H9 (cell line): ENCODE data around the gene SAMHD1. TPM values are rescaled to one million over a fixed set of nuclear protein-coding genes. Genes with fewer than 3 reads are reported as not detected.

ENCODE experiments used
- DNase-seq: peaks from one replicate; pipeline ENCODE4 v3.0.0-alpha.2; 2017
- H2AFZ ChIP-seq: one replicate; pipeline ENCODE4 v1.6.1; 2013; ENCODE audit warnings: mild to moderate bottlenecking, low read length, control low read depth, moderate library complexity
- H2AK5ac ChIP-seq: 2 replicates; pipeline ENCODE4 v1.6.1; 2013; ENCODE audit warnings: low read length, control low read depth, mixed read lengths; ENCODE audit not compliant: insufficient read length
- H2BK120ac ChIP-seq: one replicate; pipeline ENCODE4 v1.6.1; 2013; ENCODE audit warnings: low read depth, mild to moderate bottlenecking, low read length, control low read depth, inconsistent platforms; ENCODE audit not compliant: poor library complexity, severe bottlenecking
- H2BK12ac ChIP-seq: 2 replicates; pipeline ENCODE4 v1.6.1; 2013; ENCODE audit warnings: low read length, control low read depth, mixed read lengths, low read depth; ENCODE audit not compliant: insufficient read length
- H2BK15ac ChIP-seq: 2 replicates; pipeline ENCODE4 v1.6.1; 2013; ENCODE audit warnings: low read depth, low read length, control low read depth
- H2BK20ac ChIP-seq: one replicate; pipeline ENCODE4 v1.6.1; 2013; ENCODE audit warnings: low read depth, mild to moderate bottlenecking, low read length, control low read depth, inconsistent platforms; ENCODE audit not compliant: poor library complexity, severe bottlenecking
- H2BK5ac ChIP-seq: 2 replicates; pipeline ENCODE4 v1.6.1; 2013; ENCODE audit warnings: low read length, control low read depth, mixed read lengths; ENCODE audit not compliant: insufficient read length
- H3K14ac ChIP-seq: 2 replicates; pipeline ENCODE4 v1.6.1; 2013; ENCODE audit warnings: low read length, control low read depth; ENCODE audit not compliant: insufficient read depth
- H3K18ac ChIP-seq: 2 replicates; pipeline ENCODE4 v1.6.1; 2013; ENCODE audit warnings: low read depth, mild to moderate bottlenecking, mixed read lengths, low read length, control low read depth; ENCODE audit not compliant: insufficient read length
- H3K23ac ChIP-seq: 2 replicates; pipeline ENCODE4 v1.6.1; 2013; ENCODE audit warnings: low read length, control low read depth, mixed read lengths, low read depth; ENCODE audit not compliant: insufficient read length
- H3K23me2 ChIP-seq: 2 replicates; pipeline ENCODE4 v1.6.1; 2013; ENCODE audit warnings: low read depth, mild to moderate bottlenecking, mixed read lengths, low read length, control low read depth; ENCODE audit not compliant: insufficient read length, poor library complexity, severe bottlenecking
- H3K27ac ChIP-seq: 2 replicates; pipeline ENCODE4 v1.5.1; 2013; ENCODE audit warnings: low read length, control low read depth, mixed read lengths, low read depth; ENCODE audit not compliant: insufficient read length
- H3K27me3 ChIP-seq: 2 replicates; pipeline ENCODE4 v1.6.1; 2013; ENCODE audit warnings: low read length, control low read depth, inconsistent platforms; ENCODE audit not compliant: insufficient read depth
- H3K4ac ChIP-seq: 2 replicates; pipeline ENCODE4 v1.6.1; 2013; ENCODE audit warnings: low read depth, mild to moderate bottlenecking, control low read depth, inconsistent platforms, low read length, moderate library complexity
- H3K4me1 ChIP-seq: 2 replicates; pipeline ENCODE4 v1.6.1; 2013; ENCODE audit warnings: low read length, control low read depth, inconsistent platforms; ENCODE audit not compliant: insufficient read depth
- H3K4me2 ChIP-seq: 2 replicates; pipeline ENCODE4 v1.6.1; 2013; ENCODE audit warnings: low read length, control low read depth, mixed read lengths; ENCODE audit not compliant: insufficient read length, insufficient read depth
- H3K56ac ChIP-seq: 2 replicates; pipeline ENCODE4 v1.6.1; 2013; ENCODE audit warnings: low read depth, mild to moderate bottlenecking, mixed read lengths, low read length, control low read depth; ENCODE audit not compliant: insufficient read length
- H3K79me1 ChIP-seq: 2 replicates; pipeline ENCODE4 v1.6.1; 2013; ENCODE audit warnings: low read depth, mild to moderate bottlenecking, moderate library complexity, low read length, control low read depth, inconsistent platforms; ENCODE audit not compliant: insufficient read depth, poor library complexity, severe bottlenecking
- H3K79me2 ChIP-seq: 2 replicates; pipeline ENCODE4 v1.6.1; 2013; ENCODE audit warnings: low read length, control low read depth, inconsistent platforms; ENCODE audit not compliant: insufficient read depth
- H3K9ac ChIP-seq: 2 replicates; pipeline ENCODE4 v1.6.1; 2013; ENCODE audit warnings: low read length, control low read depth, mixed read lengths; ENCODE audit not compliant: insufficient read length; ENCODE audit errors: extremely low read depth
- H3K9me3 ChIP-seq: one replicate; pipeline ENCODE4 v1.6.1; 2013; ENCODE audit warnings: low read depth, low read length, inconsistent platforms; ENCODE audit not compliant: control insufficient read depth
- H3T11ph ChIP-seq: one replicate; pipeline ENCODE4 v1.6.1; 2013; ENCODE audit warnings: mild to moderate bottlenecking, low read length, control low read depth, inconsistent platforms
- H4K20me1 ChIP-seq: one replicate; pipeline ENCODE4 v1.6.1; 2013; ENCODE audit not compliant: control insufficient read depth, insufficient read length, insufficient read depth
- H4K5ac ChIP-seq: 2 replicates; pipeline ENCODE4 v1.6.1; 2013; ENCODE audit warnings: low read depth, mild to moderate bottlenecking, mixed read lengths, low read length, control low read depth; ENCODE audit not compliant: insufficient read length
- H4K8ac ChIP-seq: replicated peaks from 2 replicates; pipeline ENCODE4 v1.6.1; 2013; ENCODE audit warnings: low read length, control low read depth, mixed read lengths, low read depth; ENCODE audit not compliant: insufficient read length
- H4K91ac ChIP-seq: 2 replicates; pipeline ENCODE4 v1.6.1; 2013; ENCODE audit warnings: low read depth, mild to moderate bottlenecking, moderate library complexity, mixed read lengths, low read length, control low read depth; ENCODE audit not compliant: insufficient read length
- H3K27ac Mint-ChIP-seq, 3 experiments: 2 replicates in 2 of 3; 3 replicates in 1 of 3; pipeline ENCODE4 v1.8.0; 2020 to 2021; ENCODE audit warnings: mixed read lengths in 3 of 3, mild to moderate bottlenecking in 1 of 3, moderate library complexity in 1 of 3
- H3K27me3 Mint-ChIP-seq: 2 replicates; pipeline ENCODE4 v1.8.0; 2021; ENCODE audit warnings: low read depth, mild to moderate bottlenecking, moderate library complexity, mixed read lengths
- H3K36me3 Mint-ChIP-seq, 3 experiments: 2 replicates in 2 of 3; 3 replicates in 1 of 3; pipeline ENCODE4 v1.8.0; 2020 to 2021; ENCODE audit warnings: low read depth in 3 of 3, mixed read lengths in 3 of 3; ENCODE audit not compliant: insufficient read depth in 1 of 3
- H3K4me1 Mint-ChIP-seq, 2 experiments: 2 replicates each; pipeline ENCODE4 v1.8.0; 2020; ENCODE audit warnings: mixed read lengths in 2 of 2
- H3K4me3 Mint-ChIP-seq, 2 experiments: 2 replicates in 1 of 2; 3 replicates in 1 of 2; pipeline ENCODE4 v1.8.0; 2020 to 2021; ENCODE audit warnings: mild to moderate bottlenecking in 2 of 2, mixed read lengths in 2 of 2, moderate library complexity in 1 of 2
- H3K9me3 Mint-ChIP-seq, 2 experiments: 2 replicates in 1 of 2; 3 replicates in 1 of 2; pipeline ENCODE4 v1.8.0; 2020; ENCODE audit warnings: mild to moderate bottlenecking in 2 of 2, mixed read lengths in 2 of 2, moderate library complexity in 1 of 2
- CTCF ChIP-seq: fragments of 200-600 bp; sonication (generic); conservative IDR thresholded peaks from 3 replicates; pipeline ENCODE4 v1.8.0; 2021; ENCODE audit warnings: antibody characterized with exemption, mild to moderate bottlenecking
- WGBS: extraction: QIAGEN DNeasy Blood & Tissue Kit; methylation state at CpG from one replicate; pipeline ENCODE4 v1.1.7; 2013; ENCODE audit warnings: missing lambda C conversion rate, low lambda C conversion rate, mixed read lengths; ENCODE audit not compliant: insufficient read length; ENCODE audit errors: extremely low coverage; 5-methylcytosine and 5-hydroxymethylcytosine counted together
- total RNA-seq: library from RNA; stranded (reverse); gene quantifications from 2 replicates; pipeline ENCODE4 v1.2.1, GENCODE V29; 2021

The SAMHD1 gene
- total RNA-seq, 1 experiment from 2014 or later: 53.1 TPM

- Histone ChIP-seq H3K27ac (no peak overlapping the region), H3T11ph (no peak overlapping the region), H2BK5ac (no peak overlapping the region), H3K79me2 (no peaks in the 10 kb centered on the region), H4K5ac (no peak overlapping the region), H3K4ac (no peak overlapping the region), H2AFZ (no peak overlapping the region), H3K9me3 (no peaks in the 10 kb centered on the region), H3K23ac (no peak overlapping the region), H2BK15ac (no peak overlapping the region), H3K56ac (no peak overlapping the region), H4K8ac (no peak overlapping the region), H3K18ac (no peak overlapping the region), H4K20me1 (no peaks in the 10 kb centered on the region), H2BK12ac (no peak overlapping the region), H2BK20ac (no peak overlapping the region), H4K91ac (no peak overlapping the region), H3K4me2 (no peak overlapping the region), H3K14ac (no peak overlapping the region), H2AK5ac (no peak overlapping the region), H2BK120ac (no peak overlapping the region), H3K79me1 (no peaks in the 10 kb centered on the region), H3K4me1 (no peaks in the 10 kb centered on the region; the same call in 1 of the 2 replicates), H3K23me2 (no peaks in the 10 kb centered on the region), H3K27me3 (no peaks in the 10 kb centered on the region), H3K9ac (no peak overlapping the region)
- no CpG with 5 or more reads among the region's 4 CpGs for WGBS
- no peaks in the 10 kb centered on the region for H3K27me3 Mint-ChIP-seq
- peaks cover 16% of the 10 kb centered on the region in 2 experiments for H3K4me1 Mint-ChIP-seq
- DNase-seq: no peak
- no peak for TF ChIP-seq CTCF
- no peak overlapping the region for H3K27ac Mint-ChIP-seq
- no peaks in the 10 kb centered on the region for H3K9me3 Mint-ChIP-seq
- H3K4me3 Mint-ChIP-seq: no peak overlapping the region
- peaks cover 0 to 39% (median 36%) of the 10 kb centered on the region in 3 experiments; a peak in 5 of 7 replicates for H3K36me3 Mint-ChIP-seq
Observed at GRCh38 chr20:36891211-36891610, 60.3 kb downstream of the SAMHD1 start.
